Measurements from ENCODE around the gene CDH13. TPM values are rescaled to one million over a fixed set of nuclear protein-coding genes. Genes with fewer than 3 reads are reported as not detected.

The CDH13 gene
- total and polyA plus RNA-seq, 2 experiments from 2014 or later, result 1.6 to 4.4 TPM

DNA sequence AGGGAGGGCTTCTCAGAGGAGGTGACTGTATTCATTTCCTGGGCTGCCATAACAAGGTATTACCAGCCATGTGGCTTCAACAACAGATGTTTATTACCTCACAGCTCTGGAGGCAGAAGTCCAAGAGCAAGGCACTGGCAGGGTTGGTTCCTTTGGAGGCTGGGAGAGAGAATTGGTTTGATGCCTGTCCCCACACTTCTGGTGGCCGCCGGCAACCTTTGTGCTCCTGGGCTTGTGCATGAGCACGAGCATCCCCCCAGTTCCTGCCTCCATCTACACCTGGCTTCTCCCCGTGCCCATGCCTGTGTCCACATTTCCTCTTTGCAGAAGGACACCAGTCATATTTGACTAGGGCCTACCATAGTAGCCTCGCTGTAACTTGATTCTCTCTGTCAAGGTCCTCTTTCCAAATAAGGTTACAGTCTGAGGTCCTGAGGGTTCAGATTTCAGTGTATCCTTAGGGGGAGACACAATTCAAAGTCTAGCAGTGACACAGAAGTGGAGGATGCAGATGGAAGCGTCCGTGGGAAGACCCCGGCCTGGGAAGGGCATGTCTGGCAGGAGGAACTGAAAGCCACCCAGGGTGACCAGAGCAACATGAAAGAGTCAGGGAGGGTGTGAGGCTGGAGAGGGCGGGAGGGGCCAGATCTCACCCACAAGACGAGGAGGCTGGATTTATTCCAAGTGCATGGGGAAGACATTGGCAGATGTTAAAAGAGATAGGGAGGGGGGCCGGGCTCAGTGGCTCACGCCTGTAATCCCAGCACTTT lies 992.8 kb downstream of the CDH13 start:
- no peak for DNase-seq (ENCODE audit: low spot score)
- Histone ChIP-seq H3K4me2 (no peak overlapping the region), H3K36me3 (ENCODE audit: insufficient read depth) (no peaks in the 10 kb centered on the region), H2AFZ (peak overlapping the region; percentile 32; the same call in 1 of the 2 replicates), H3K27me3 (ENCODE audit: insufficient read depth) (no peaks in the 10 kb centered on the region), H4K20me1 (replicated peaks; ENCODE audit: insufficient read depth) (no peaks in the 10 kb centered on the region), H3K4me1 (ENCODE audit: insufficient read depth) (peaks cover 7% of the 10 kb centered on the region), H3K9me2 (ENCODE audit: insufficient read depth) (no peaks in the 10 kb centered on the region; the same call in 1 of the 2 replicates), H3F3A (replicated peaks; ENCODE audit: low read depth) (no peaks in the 10 kb centered on the region), H3K4me3 (no peak overlapping the region), H3K27ac (ENCODE audit: low read depth) (no peak overlapping the region), H3K79me2 (replicated peaks; ENCODE audit: insufficient read depth) (no peaks in the 10 kb centered on the region)
- no peak overlapping the region for H3K4me3 Mint-ChIP-seq
- peaks cover 22% of the 10 kb centered on the region for H3K4me1 Mint-ChIP-seq
- H3K27ac Mint-ChIP-seq, result no peak overlapping the region
- no peaks in the 10 kb centered on the region for H3K36me3 Mint-ChIP-seq (ENCODE audit: low read depth)
- no peak for TF ChIP-seq NANOG (IDR thresholded peaks at IDR 0.05; ENCODE audit: borderline replicate concordance)
- no peak for TF ChIP-seq CREB1 (CRISPR knock-in tag; IDR thresholded peaks at IDR 0.05; ENCODE audit: low read depth)
- TF ChIP-seq ZNF462 (CRISPR knock-in tag; IDR thresholded peaks at IDR 0.05), result no peak
- TF ChIP-seq, protein P1, sequence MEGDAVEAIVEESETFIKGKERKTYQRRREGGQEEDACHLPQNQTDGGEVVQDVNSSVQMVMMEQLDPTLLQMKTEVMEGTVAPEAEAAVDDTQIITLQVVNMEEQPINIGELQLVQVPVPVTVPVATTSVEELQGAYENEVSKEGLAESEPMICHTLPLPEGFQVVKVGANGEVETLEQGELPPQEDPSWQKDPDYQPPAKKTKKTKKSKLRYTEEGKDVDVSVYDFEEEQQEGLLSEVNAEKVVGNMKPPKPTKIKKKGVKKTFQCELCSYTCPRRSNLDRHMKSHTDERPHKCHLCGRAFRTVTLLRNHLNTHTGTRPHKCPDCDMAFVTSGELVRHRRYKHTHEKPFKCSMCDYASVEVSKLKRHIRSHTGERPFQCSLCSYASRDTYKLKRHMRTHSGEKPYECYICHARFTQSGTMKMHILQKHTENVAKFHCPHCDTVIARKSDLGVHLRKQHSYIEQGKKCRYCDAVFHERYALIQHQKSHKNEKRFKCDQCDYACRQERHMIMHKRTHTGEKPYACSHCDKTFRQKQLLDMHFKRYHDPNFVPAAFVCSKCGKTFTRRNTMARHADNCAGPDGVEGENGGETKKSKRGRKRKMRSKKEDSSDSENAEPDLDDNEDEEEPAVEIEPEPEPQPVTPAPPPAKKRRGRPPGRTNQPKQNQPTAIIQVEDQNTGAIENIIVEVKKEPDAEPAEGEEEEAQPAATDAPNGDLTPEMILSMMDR (conservative IDR thresholded peaks at IDR 0.05; ENCODE audit: low read depth in 2 of 2), result no peak
- no peak for TF ChIP-seq ZNF331 (CRISPR knock-in tag; IDR thresholded peaks at IDR 0.05; ENCODE audit: low read depth)
- no peak for TF ChIP-seq EZH2phosphoT487 (IDR thresholded peaks at IDR 0.05; ENCODE audit: unreplicated experiment)
- TF ChIP-seq EZH2 (IDR thresholded peaks at IDR 0.05; ENCODE audit: low read depth, unreplicated experiment), result no peak
- TF ChIP-seq JUNB (IDR thresholded peaks at IDR 0.05; ENCODE audit: unreplicated experiment), result no peak
- TF ChIP-seq ETS1 (IDR thresholded peaks at IDR 0.05), result no peak
- H3K9me3 Mint-ChIP-seq, result no peaks in the 10 kb centered on the region
- ATAC-seq, result no peak
- peaks cover 7% of the 10 kb centered on the region for H3K27me3 Mint-ChIP-seq (ENCODE audit: insufficient read depth, low read depth, poor library complexity)

All from GM23338 (cell line).